ENCODE measurements around the gene EPB41L1. TPM values are rescaled to one million over a fixed set of nuclear protein-coding genes. Genes with fewer than 3 reads are reported as not detected.

Gene EPB41L1
- total RNA-seq, 1 donor from 2014 or later, result 35.6 TPM

- DNase-seq (ENCODE audit: low spot score, unreplicated experiment), result no peak
- Mint-ChIP-seq H3K27me3 (no peaks in the 10 kb centered on the region), H3K4me1 (ENCODE audit: low read depth) (peaks cover 16% of the 10 kb centered on the region), H3K27ac (no peak overlapping the region), H3K4me3 (ENCODE audit: low read depth) (no peak overlapping the region), H3K9me3 (ENCODE audit: low read depth) (no peaks in the 10 kb centered on the region), H3K36me3 (ENCODE audit: insufficient read depth) (peaks cover 4% of the 10 kb centered on the region)
- TF ChIP-seq, protein P1, sequence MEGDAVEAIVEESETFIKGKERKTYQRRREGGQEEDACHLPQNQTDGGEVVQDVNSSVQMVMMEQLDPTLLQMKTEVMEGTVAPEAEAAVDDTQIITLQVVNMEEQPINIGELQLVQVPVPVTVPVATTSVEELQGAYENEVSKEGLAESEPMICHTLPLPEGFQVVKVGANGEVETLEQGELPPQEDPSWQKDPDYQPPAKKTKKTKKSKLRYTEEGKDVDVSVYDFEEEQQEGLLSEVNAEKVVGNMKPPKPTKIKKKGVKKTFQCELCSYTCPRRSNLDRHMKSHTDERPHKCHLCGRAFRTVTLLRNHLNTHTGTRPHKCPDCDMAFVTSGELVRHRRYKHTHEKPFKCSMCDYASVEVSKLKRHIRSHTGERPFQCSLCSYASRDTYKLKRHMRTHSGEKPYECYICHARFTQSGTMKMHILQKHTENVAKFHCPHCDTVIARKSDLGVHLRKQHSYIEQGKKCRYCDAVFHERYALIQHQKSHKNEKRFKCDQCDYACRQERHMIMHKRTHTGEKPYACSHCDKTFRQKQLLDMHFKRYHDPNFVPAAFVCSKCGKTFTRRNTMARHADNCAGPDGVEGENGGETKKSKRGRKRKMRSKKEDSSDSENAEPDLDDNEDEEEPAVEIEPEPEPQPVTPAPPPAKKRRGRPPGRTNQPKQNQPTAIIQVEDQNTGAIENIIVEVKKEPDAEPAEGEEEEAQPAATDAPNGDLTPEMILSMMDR (IDR thresholded peaks at IDR 0.05; ENCODE audit: unreplicated experiment), result no peak
These were observed 80.3 kb downstream of the EPB41L1 start for GRCh38 chr20:36234771-36235320.

DNA sequence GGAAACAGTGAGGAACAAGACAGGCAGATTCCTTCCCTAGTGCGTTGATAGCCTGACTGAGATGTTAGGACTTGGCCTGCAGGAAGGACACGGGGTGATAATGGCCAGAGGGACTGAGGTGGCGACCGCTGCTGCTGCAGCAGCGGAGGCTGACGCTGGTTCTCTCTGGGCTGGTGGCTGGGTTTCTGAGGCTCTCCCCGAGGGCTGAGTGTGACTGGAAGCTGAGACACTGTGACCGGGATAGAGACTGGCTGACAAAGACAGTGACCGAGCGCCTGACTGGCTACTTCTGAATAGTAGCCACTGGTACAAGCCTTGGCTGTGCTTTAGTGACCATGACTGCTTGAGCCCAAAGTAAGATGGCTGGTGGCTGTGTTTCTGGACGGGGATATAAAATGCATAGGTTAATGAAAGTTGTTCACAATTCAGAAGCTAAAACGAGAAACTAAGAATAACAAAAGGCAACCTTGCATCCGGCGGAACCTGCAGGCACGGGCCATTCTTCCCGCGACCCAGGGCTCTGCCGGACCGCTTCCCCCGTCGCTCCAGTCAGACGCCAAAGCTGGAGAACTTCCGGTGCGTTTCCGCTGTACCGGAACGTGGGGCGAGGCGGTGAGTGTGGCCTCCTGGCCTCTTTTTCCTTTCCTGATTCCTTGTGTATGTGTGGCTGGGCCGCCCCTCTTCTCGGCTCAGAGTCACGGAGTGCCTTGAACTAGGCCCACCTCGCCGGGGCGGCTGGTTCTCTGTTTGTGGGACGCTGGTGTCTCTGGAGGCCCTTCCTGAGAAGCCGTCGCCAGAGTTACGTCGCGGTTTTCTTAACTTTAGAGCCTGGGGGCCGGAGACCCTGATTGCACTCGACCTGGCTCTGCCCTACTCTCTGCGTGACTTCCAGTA, 81.6 kb downstream of the EPB41L1 start, which contains the start of gene AAR2:
AAR2 (plus strand) TSS at position 587 of the 894 bp plus-strand sequence. CDS start 3,391 bp downstream, outside the sequence.
- H3K9me3 Mint-ChIP-seq (ENCODE audit: low read depth), result no peaks in the 10 kb centered on the region
- TF ChIP-seq, protein P1 (IDR thresholded peaks at IDR 0.05; ENCODE audit: unreplicated experiment), result no peak

GRCh38 chr20:36236786-36237121, 82.2 kb downstream of the EPB41L1 start:
- TF ChIP-seq, protein P1 (IDR thresholded peaks at IDR 0.05; ENCODE audit: unreplicated experiment), result no peak
- peak overlapping the region; percentile 96 for H3K27ac Mint-ChIP-seq
- no peaks in the 10 kb centered on the region for H3K9me3 Mint-ChIP-seq (ENCODE audit: low read depth)
- no peak for DNase-seq (ENCODE audit: low spot score, unreplicated experiment)
- peaks cover 16% of the 10 kb centered on the region for H3K4me1 Mint-ChIP-seq (ENCODE audit: low read depth)
- peaks cover 5% of the 10 kb centered on the region for H3K36me3 Mint-ChIP-seq (ENCODE audit: insufficient read depth)
- H3K27me3 Mint-ChIP-seq, result no peaks in the 10 kb centered on the region
- H3K4me3 Mint-ChIP-seq (ENCODE audit: low read depth), result peak overlapping the region; percentile 94

More for the DNA sequence above, 81.6 kb downstream of the EPB41L1 start, which contains the start of gene AAR2:
- Mint-ChIP-seq H3K4me3 (ENCODE audit: low read depth) (peak within 1 kb of the TSS; percentile 94), H3K27me3 (no peaks in the 10 kb centered on the region), H3K4me1 (ENCODE audit: low read depth) (peaks cover 16% of the 10 kb centered on the region), H3K36me3 (ENCODE audit: insufficient read depth) (peaks cover 2% of the 10 kb centered on the region), H3K27ac (peak within 1 kb of the TSS; percentile 96)
- DNase-seq (ENCODE audit: low spot score, unreplicated experiment), result peak; percentile 50

- Mint-ChIP-seq H3K4me3 (ENCODE audit: low read depth) (peak overlapping the region; percentile 94), H3K4me1 (ENCODE audit: low read depth) (peaks cover 16% of the 10 kb centered on the region), H3K27me3 (no peaks in the 10 kb centered on the region), H3K27ac (peak overlapping the region; percentile 96), H3K36me3 (ENCODE audit: insufficient read depth) (peaks cover 5% of the 10 kb centered on the region), H3K9me3 (ENCODE audit: low read depth) (no peaks in the 10 kb centered on the region)
- no peak for DNase-seq (ENCODE audit: low spot score, unreplicated experiment)
- TF ChIP-seq, protein P1 (IDR thresholded peaks at IDR 0.05; ENCODE audit: unreplicated experiment), result no peak
These were observed 82.9 kb downstream of the EPB41L1 start for GRCh38 chr20:36237477-36237876.

DNA sequence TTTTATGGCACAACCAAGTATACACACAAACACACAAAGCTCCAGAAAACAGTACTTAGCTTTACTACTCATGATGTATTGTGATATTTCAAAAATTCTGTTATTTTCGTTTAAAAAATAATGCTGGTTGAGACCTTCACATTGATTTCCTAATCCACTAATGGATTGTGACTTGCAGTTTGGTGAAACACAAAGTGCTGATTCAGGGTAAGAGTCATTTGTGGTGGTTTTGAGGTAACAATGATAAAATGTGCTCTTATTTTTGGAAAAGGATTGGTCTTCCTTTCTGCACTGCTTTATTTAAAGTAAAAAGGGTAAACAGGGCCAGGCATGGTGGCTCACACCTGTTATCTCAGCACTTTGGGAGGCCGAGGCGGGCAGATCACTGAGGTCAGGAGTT, 83.6 kb downstream of the EPB41L1 start:
- TF ChIP-seq, protein P1 (IDR thresholded peaks at IDR 0.05; ENCODE audit: unreplicated experiment), result no peak
- peaks cover 16% of the 10 kb centered on the region for H3K4me1 Mint-ChIP-seq (ENCODE audit: low read depth)
- no peak for DNase-seq (ENCODE audit: low spot score, unreplicated experiment)
- H3K27ac Mint-ChIP-seq, result no peak overlapping the region
- peak overlapping the region; percentile 51 for H3K4me3 Mint-ChIP-seq (ENCODE audit: low read depth)
- H3K36me3 Mint-ChIP-seq (ENCODE audit: insufficient read depth), result peaks cover 5% of the 10 kb centered on the region
- H3K27me3 Mint-ChIP-seq, result no peaks in the 10 kb centered on the region
- no peaks in the 10 kb centered on the region for H3K9me3 Mint-ChIP-seq (ENCODE audit: low read depth)
